ENCODE results near the gene PERM1. TPM values are rescaled to one million over a fixed set of nuclear protein-coding genes. Genes with fewer than 3 reads are reported as not detected.

Gene PERM1
- total and polyA plus RNA-seq, 9 donors: 0.86 to 3.1 (median 1.9) TPM

- H3K27ac ChIP-seq (ENCODE audit: low read length): no peak overlapping the region
Observed at GRCh38 chr1:972726-973458, 9.0 kb downstream of the PERM1 start.

DNA sequence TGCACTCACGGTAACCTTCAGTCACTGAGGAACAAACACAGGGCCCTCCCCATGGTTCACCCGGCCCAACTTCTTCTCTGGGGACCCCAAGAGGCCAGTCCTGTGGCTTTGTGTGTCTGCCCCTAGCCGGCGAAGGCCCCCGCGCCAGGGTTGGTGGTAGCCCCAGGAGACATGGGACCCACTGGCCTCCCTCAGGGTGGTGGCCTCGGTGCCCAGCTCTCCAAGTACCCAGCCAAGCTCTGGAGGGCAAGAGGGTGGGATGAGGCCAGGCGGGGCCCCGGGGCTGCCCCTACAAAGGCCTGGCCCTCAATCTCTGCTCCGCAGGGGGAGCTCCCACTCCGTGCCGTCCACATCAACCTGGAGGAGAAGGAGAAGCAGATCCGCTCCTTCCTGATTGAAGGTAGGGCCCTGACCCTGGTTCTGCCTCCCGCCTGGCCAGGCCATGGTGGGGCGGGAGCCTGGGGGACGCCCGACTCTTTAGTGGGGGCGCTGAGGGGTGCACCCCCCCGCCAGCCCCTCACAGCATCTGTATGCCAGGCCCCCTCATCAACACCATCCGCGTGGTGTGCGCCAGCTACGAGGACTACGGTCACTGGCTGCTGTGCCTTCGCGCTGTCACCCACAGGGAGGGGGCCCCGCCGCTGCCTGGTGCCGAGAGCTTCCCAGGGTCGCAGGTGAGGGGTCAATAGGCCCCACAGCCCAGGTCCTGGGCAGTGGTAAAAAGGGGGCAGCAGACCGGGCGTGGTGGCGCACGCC lies 10.0 kb downstream of the PERM1 start:
- no peak overlapping the region for H3K4me3 ChIP-seq (ENCODE audit: low read length)
- H3K9me3 ChIP-seq (replicated peaks; ENCODE audit: control insufficient read depth, low read depth, low read length): no peaks in the 10 kb centered on the region
- no peak overlapping the region for H3K27ac ChIP-seq (ENCODE audit: low read length)
- whole genome bisulfite sequencing (ENCODE audit: insufficient coverage): 75% methylated on average over 27 of the region's 34 CpGs
- peaks cover 12% of the 10 kb centered on the region for H3K4me1 ChIP-seq (ENCODE audit: control insufficient read depth, insufficient read depth, low read length)
- H3K36me3 ChIP-seq (ENCODE audit: control insufficient read depth, insufficient read depth, low read length): no peaks in the 10 kb centered on the region
- peaks cover 87% of the 10 kb centered on the region for H3K27me3 ChIP-seq (ENCODE audit: control insufficient read depth, insufficient read depth, low read length)
- DNase-seq: no peak

More at GRCh38 chr1:972726-973458, 9.0 kb downstream of the PERM1 start:
- no peak overlapping the region for H3K4me3 ChIP-seq (ENCODE audit: low read length)
- WGBS (ENCODE audit: insufficient coverage): 68% methylated on average over 14 of the region's 28 CpGs
- no peaks in the 10 kb centered on the region for H3K36me3 ChIP-seq (ENCODE audit: control insufficient read depth, insufficient read depth, low read length)
- no peak for DNase-seq
- no peaks in the 10 kb centered on the region for H3K9me3 ChIP-seq (replicated peaks; ENCODE audit: control insufficient read depth, low read depth, low read length)
- H3K4me1 ChIP-seq (ENCODE audit: control insufficient read depth, insufficient read depth, low read length): peaks cover 7% of the 10 kb centered on the region
- peaks cover 77% of the 10 kb centered on the region for H3K27me3 ChIP-seq (ENCODE audit: control insufficient read depth, insufficient read depth, low read length)

GRCh38 chr1:970973-971730 lies 10.7 kb downstream of the PERM1 start:
- H3K27ac ChIP-seq (ENCODE audit: low read length): no peak overlapping the region
- H3K36me3 ChIP-seq (ENCODE audit: control insufficient read depth, insufficient read depth, low read length): no peaks in the 10 kb centered on the region
- DNase-seq: no peak
- H3K4me1 ChIP-seq (ENCODE audit: control insufficient read depth, insufficient read depth, low read length): peaks cover 17% of the 10 kb centered on the region
- 45% methylated on average over 25 of the region's 42 CpGs for WGBS (ENCODE audit: insufficient coverage)
- no peaks in the 10 kb centered on the region for H3K9me3 ChIP-seq (replicated peaks; ENCODE audit: control insufficient read depth, low read depth, low read length)
- peaks cover 92% of the 10 kb centered on the region for H3K27me3 ChIP-seq (ENCODE audit: control insufficient read depth, insufficient read depth, low read length)
- no peak overlapping the region for H3K4me3 ChIP-seq (ENCODE audit: low read length)

DNA sequence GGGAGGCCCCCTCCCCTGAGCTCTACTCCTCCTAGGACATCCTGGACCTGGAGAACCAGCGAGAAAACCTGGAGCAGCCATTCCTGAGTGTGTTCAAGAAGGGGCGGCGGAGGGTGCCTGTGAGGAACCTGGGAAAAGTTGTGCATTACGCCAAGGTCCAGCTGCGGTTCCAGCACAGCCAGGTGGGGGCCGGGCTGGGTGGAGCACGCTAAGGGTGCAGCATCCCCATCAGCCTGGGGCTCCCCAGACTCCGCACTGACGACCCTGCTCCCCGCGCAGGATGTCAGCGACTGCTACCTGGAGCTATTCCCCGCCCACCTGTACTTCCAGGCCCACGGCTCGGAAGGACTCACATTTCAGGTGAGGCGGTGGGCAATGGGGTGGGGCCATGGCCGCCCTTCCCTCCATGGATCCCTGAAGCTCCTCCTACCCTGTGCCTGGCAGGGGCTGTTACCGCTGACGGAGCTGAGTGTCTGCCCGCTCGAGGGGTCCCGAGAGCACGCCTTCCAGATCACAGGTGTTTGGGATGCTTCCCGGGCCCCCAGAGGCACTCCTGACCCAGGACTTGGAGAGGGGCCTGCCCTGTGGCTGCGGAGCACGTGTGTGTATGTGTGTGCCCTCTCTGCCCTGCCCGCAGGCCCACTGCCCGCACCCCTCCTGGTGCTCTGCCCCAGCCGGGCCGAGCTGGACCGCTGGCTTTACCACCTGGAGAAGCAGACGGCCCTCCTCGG lies 11.5 kb downstream of the PERM1 start:
- Histone ChIP-seq H3K27ac (ENCODE audit: low read length) (no peak overlapping the region), H3K4me1 (ENCODE audit: control insufficient read depth, insufficient read depth, low read length) (peaks cover 16% of the 10 kb centered on the region), H3K4me3 (ENCODE audit: low read length) (no peak overlapping the region), H3K9me3 (replicated peaks; ENCODE audit: control insufficient read depth, low read depth, low read length) (no peaks in the 10 kb centered on the region), H3K27me3 (ENCODE audit: control insufficient read depth, insufficient read depth, low read length) (peaks cover 90% of the 10 kb centered on the region), H3K36me3 (ENCODE audit: control insufficient read depth, insufficient read depth, low read length) (no peaks in the 10 kb centered on the region)
- 8% methylated on average over 32 of the region's 33 CpGs for WGBS (ENCODE audit: insufficient coverage)
- DNase-seq: no peak

DNA sequence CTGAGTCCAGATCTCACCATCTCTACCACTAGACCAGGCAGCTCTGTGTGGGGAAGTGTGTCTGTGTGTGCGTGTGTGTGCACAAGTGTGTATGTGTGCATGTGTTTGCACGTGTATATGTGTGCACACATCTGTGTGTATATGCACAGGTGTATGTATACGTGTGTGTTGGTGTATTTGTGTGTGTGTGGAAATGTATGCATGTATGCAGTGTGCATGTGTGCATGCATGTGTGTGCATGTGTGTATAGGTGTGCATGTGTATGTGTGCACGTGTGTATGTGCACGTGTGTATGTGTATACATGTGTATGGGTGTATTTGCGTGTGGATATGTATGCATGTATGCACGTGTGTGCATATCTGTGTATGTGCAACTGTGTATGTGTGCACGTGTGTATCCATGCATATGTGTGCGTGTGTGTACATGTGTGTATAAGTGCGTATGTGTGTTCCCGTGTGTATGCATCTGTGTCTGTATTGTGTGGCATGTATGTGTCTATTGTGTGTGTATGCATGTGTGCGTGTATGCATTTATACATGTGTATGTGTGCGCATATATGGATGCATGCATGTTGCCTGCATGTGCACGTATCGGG lies 12.5 kb downstream of the PERM1 start:
- Histone ChIP-seq H3K4me3 (ENCODE audit: low read length) (no peak overlapping the region), H3K9me3 (replicated peaks; ENCODE audit: control insufficient read depth, low read depth, low read length) (no peaks in the 10 kb centered on the region), H3K4me1 (ENCODE audit: control insufficient read depth, insufficient read depth, low read length) (peaks cover 16% of the 10 kb centered on the region), H3K27ac (ENCODE audit: low read length) (no peak overlapping the region), H3K36me3 (ENCODE audit: control insufficient read depth, insufficient read depth, low read length) (no peaks in the 10 kb centered on the region), H3K27me3 (ENCODE audit: control insufficient read depth, insufficient read depth, low read length) (peaks cover 82% of the 10 kb centered on the region)
- no peak for DNase-seq
- WGBS (ENCODE audit: insufficient coverage): 81% methylated on average over 15 of the region's 15 CpGs

DNA sequence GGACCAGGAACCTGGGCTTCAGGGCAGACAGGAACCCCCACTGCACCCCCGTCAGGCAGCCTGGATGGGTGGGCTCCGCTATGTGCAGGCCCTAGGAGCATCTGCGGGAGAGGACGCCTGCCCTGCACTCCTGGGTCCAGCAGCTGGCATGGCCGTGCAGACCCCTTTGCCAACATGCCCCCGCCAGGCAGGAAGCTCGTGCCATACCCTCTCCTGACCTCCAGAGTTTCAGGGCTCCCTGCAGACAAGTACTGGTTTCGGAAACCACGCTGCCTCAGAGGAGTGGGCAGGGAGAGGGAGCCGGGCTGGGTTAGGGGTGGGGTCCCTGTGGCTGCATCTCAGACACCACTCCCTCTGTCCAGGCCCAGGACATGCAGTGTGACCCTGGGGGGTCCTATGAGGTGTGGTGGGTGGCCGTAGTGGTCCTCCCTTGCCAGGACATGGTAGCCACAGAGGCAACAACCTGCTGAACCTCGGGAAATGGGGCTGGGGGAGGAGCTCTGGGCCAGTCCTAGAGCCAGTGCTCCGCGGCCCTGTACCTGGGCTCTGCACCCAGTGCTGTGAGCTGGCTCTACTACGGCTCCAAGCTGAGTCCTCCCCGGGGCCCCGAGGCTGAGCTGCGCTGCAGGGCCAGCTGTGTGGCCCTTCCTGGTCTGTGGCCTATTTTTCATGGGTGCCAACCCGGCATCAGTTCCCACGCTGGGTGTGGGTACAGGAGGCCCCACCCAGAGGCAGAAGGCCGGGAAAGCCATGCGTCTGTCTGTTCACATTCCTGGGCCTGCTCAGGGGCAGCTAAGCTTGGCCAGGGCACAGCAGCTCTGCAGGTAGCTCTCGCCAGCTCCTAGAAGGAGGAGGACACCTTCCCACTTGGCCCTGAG lies 14.2 kb downstream of the PERM1 start:
- Histone ChIP-seq H3K4me1 (ENCODE audit: control insufficient read depth, insufficient read depth, low read length) (peaks cover 16% of the 10 kb centered on the region), H3K27ac (ENCODE audit: low read length) (no peak overlapping the region), H3K4me3 (ENCODE audit: low read length) (no peak overlapping the region), H3K9me3 (replicated peaks; ENCODE audit: control insufficient read depth, low read depth, low read length) (no peaks in the 10 kb centered on the region), H3K27me3 (ENCODE audit: control insufficient read depth, insufficient read depth, low read length) (peaks cover 66% of the 10 kb centered on the region), H3K36me3 (ENCODE audit: control insufficient read depth, insufficient read depth, low read length) (no peaks in the 10 kb centered on the region)
- WGBS (ENCODE audit: insufficient coverage): 71% methylated on average over 19 of the region's 23 CpGs
- DNase-seq: no peak

GRCh38 chr1:966704-967300 lies 15.1 kb downstream of the PERM1 start:
- Histone ChIP-seq H3K4me3 (ENCODE audit: low read length) (peak overlapping the region; percentile 35), H3K9me3 (replicated peaks; ENCODE audit: control insufficient read depth, low read depth, low read length) (no peaks in the 10 kb centered on the region), H3K27ac (ENCODE audit: low read length) (no peak overlapping the region), H3K36me3 (ENCODE audit: control insufficient read depth, insufficient read depth, low read length) (peaks cover 5% of the 10 kb centered on the region), H3K27me3 (ENCODE audit: control insufficient read depth, insufficient read depth, low read length) (peaks cover 57% of the 10 kb centered on the region), H3K4me1 (ENCODE audit: control insufficient read depth, insufficient read depth, low read length) (peaks cover 16% of the 10 kb centered on the region)
- no peak for DNase-seq
- WGBS (ENCODE audit: insufficient coverage): 1% methylated on average over 60 of the region's 60 CpGs

DNA sequence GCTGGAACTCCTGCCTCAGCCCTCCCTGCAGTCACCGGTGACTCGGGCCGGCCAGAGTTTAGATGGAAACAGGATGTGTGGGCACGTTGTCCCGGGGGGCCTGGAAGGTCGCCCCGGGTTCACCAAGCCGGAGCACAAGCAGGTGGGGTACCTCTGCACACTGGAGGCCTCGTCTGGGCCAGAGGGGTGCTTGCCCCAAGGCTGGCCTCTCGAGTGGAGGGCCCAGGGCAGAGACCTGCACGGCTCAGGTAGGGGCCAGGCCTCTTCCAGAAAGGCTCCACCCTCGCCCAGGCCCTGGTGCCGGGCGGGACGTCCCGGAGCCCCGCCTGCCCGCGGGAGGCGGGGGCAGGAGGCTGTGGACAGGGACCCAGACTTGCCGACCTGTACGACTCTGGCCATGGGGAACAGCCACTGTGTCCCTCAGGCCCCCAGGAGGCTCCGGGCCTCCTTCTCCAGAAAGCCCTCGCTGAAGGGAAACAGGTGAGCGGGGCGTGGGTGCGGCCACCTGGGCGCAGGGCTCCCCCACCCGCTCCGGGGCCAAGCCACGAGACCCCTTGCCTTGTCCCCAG lies 15.7 kb downstream of the PERM1 start, which contains the start of gene PLEKHN1:
Gene PLEKHN1, plus strand, starts transcription at position 348 of the 569 bp plus-strand sequence. Its CDS starts 50 bp downstream, at position 398.
- DNase-seq: no peak
- H3K4me1 ChIP-seq (ENCODE audit: control insufficient read depth, insufficient read depth, low read length): peaks cover 16% of the 10 kb centered on the region
- peak within 1 kb of the TSS; percentile 35 for H3K4me3 ChIP-seq (ENCODE audit: low read length)
- H3K27ac ChIP-seq (ENCODE audit: low read length): no peak within 1 kb of the TSS
- WGBS (ENCODE audit: insufficient coverage): 12% methylated on average over 30 of the region's 31 CpGs
- H3K36me3 ChIP-seq (ENCODE audit: control insufficient read depth, insufficient read depth, low read length): peaks cover 5% of the 10 kb centered on the region
- no peaks in the 10 kb centered on the region for H3K9me3 ChIP-seq (replicated peaks; ENCODE audit: control insufficient read depth, low read depth, low read length)
- H3K27me3 ChIP-seq (ENCODE audit: control insufficient read depth, insufficient read depth, low read length): peaks cover 51% of the 10 kb centered on the region

Measured in muscle of leg (tissue), 11 donors.